ENCODE data around the gene TSC22D4. TPM values are rescaled to one million over a fixed set of nuclear protein-coding genes. Genes with fewer than 3 reads are reported as not detected.
A peak's percentile ranks its signal among the peaks of the same experiment; 100 is the strongest.
"Not testable (repeated sequence)": the region's sequence is repeated elsewhere in the genome, so short reads cannot be mapped to it uniquely, and the experiment has no call there.

The TSC22D4 gene
- total RNA-seq, 2 donors from 2014 or later = 25.3 to 29.1 TPM

- DNase-seq (ENCODE audit: low spot score); intact Hi-C loops (cut with DNase I): not testable (repeated sequence)
Measured at GRCh38 chr7:100500743-100501142, 21.7 kb upstream of the TSC22D4 start.

GRCh38 chr7:100496509-100496908 lies 17.5 kb upstream of the TSC22D4 start:
- no peak for DNase-seq (ENCODE audit: low spot score)
- intact Hi-C loops (cut with DNase I) = no loop called here

GRCh38 chr7:100493476-100494264 lies 14.7 kb upstream of the TSC22D4 start:
- intact Hi-C loops (cut with DNase I) = no loop called here
- no peak for DNase-seq (ENCODE audit: low spot score)

- DNase-seq (ENCODE audit: low spot score) = no peak
- intact Hi-C loops (cut with DNase I) = no loop called here
Measured at GRCh38 chr7:100492738-100493475, 13.9 kb upstream of the TSC22D4 start.

GRCh38 chr7:100491192-100491578 lies 12.2 kb upstream of the TSC22D4 start:
- DNase-seq (ENCODE audit: low spot score) = no peak
- intact Hi-C loops (cut with DNase I) = no loop called here

GRCh38 chr7:100490483-100491191 lies 11.6 kb upstream of the TSC22D4 start:
- intact Hi-C loops (cut with DNase I) = no loop called here
- no peak for DNase-seq (ENCODE audit: low spot score)

GRCh38 chr7:100489824-100490223 lies 10.8 kb upstream of the TSC22D4 start:
- intact Hi-C loops (cut with DNase I) = loop anchor here in 1 of 2 donors (1.0 kb wide), 1 partner anchor 20 kb away; no protein-coding TSS in a partner anchor
- no peak for DNase-seq (ENCODE audit: low spot score)

- intact Hi-C loops (cut with DNase I) = loop anchor here in 1 of 2 donors (1.0 kb wide), 1 partner anchor 21 kb away; no protein-coding TSS in a partner anchor
- DNase-seq (ENCODE audit: low spot score) = no peak
Measured at GRCh38 chr7:100489121-100489520, 10.1 kb upstream of the TSC22D4 start.

- intact Hi-C loops (cut with DNase I) = loop anchor here in 1 of 2 donors (1.0 kb wide), 1 partner anchor 22 kb away; no protein-coding TSS in a partner anchor
- DNase-seq (ENCODE audit: low spot score) = no peak
Measured at GRCh38 chr7:100488333-100489095, 9.5 kb upstream of the TSC22D4 start.

GRCh38 chr7:100486753-100487446 lies 7.9 kb upstream of the TSC22D4 start:
- intact Hi-C loops (cut with DNase I) = no loop called here
- no peak for DNase-seq (ENCODE audit: low spot score)

- intact Hi-C loops (cut with DNase I) = no loop called here
- DNase-seq (ENCODE audit: low spot score) = no peak
Measured at GRCh38 chr7:100486111-100486636, 7.2 kb upstream of the TSC22D4 start.

GRCh38 chr7:100485471-100485876 lies 6.5 kb upstream of the TSC22D4 start:
- intact Hi-C loops (cut with DNase I) = no loop called here
- no peak for DNase-seq (ENCODE audit: low spot score)

GRCh38 chr7:100484673-100485045 lies 5.6 kb upstream of the TSC22D4 start:
- DNase-seq (ENCODE audit: low spot score) = no peak
- intact Hi-C loops (cut with DNase I) = loop anchor here (5.0 kb wide), 3 partner anchors 73 to 208 kb away; partner anchors contain the start of gene GIGYF1 (in 1 of the 2)

- DNase-seq (ENCODE audit: low spot score) = no peak
- intact Hi-C loops (cut with DNase I) = loop anchor here (2.0 to 5.0 kb wide), 4 partner anchors 17 to 208 kb away; partner anchors contain the start of gene GIGYF1 (in 1 of the 2)
Measured at GRCh38 chr7:100483722-100484672, 5.0 kb upstream of the TSC22D4 start, which contains the start of gene NYAP1. Gene NYAP1, plus strand, starts transcription at chr7:100483927. Its CDS starts 1,385 bp downstream, at chr7:100485312.

GRCh38 chr7:100483090-100483721 lies 4.2 kb upstream of the TSC22D4 start:
- intact Hi-C loops (cut with DNase I) = loop anchor here (2.0 to 5.0 kb wide), 4 partner anchors 16 to 209 kb away; partner anchors contain the start of gene GIGYF1 (in 1 of the 2)
- peak; percentile 89 for DNase-seq (ENCODE audit: low spot score)

GRCh38 chr7:100482728-100483089 lies 3.7 kb upstream of the TSC22D4 start:
- DNase-seq (ENCODE audit: low spot score) = no peak
- intact Hi-C loops (cut with DNase I) = loop anchor here (2.0 to 5.0 kb wide), 4 partner anchors 16 to 210 kb away; partner anchors contain the start of gene GIGYF1 (in 1 of the 2)
